GM18511 (cell line): ENCODE measurements around the gene LRRC45.

Experiments used
- ATAC-seq: cut with Tn5 transposase; IDR thresholded peaks from one replicate; pipeline ENCODE4 v1.9.1; 2021; ENCODE audit warnings: mild to moderate bottlenecking, moderate library complexity; ENCODE audit not compliant: unreplicated experiment

Gene LRRC45

DNA sequence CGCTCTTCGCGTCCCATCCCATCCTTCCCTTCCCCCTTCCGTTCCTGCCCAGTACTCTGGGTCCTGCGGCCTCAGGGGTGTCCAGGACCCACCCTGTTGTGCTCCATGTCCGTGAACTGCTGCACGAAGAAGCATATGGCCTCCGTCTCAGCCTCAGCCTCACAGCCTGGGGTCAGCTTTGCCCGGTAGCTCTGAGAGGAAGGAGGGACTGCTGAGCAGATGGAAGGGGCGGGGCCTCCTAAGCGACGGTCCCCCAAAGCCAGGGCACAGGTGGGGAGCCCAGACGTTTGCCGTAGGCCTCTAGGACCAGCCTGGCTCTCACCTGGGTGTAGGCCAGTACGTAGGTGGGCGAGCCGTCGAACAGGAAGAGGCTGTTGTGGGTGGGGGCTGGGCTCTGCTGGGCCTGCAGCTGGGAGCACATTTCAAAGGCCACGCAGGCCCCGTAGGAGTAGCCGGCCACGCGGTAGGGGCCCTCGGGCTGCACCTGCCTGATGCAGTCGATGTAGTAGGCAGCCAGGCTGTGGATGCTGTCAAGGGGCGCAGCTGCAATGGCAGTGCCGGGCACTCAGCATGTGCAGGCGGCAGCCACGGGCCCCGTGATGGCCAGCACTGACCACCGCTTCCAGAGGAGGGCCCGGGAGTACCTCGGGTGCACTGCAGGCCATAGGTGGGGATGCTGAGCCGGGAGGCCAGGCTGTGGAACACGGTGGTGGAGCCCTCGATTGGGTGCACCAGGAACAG is 57.1 kb downstream of the LRRC45 start:
- no peak for ATAC-seq
